SK-N-SH (cell line): ENCODE measurements around the gene C5orf22. TPM values are rescaled to one million over a fixed set of nuclear protein-coding genes. Genes with fewer than 3 reads are reported as not detected.

ENCODE experiments used
- CTCF ChIA-PET: fragments of 300-600, 350-600 bp; formaldehyde crosslinking; extraction: SDS; loops from one replicate; lab custom pipeline; 2021; lab: Yijun Ruan, JAX
- POLR2A ChIA-PET: fragments of 350-600 bp; sonication (Branson Sonifier 250); formaldehyde crosslinking; extraction: SDS; loops from one replicate; lab custom pipeline; 2020; ENCODE audit warnings: antibody characterized with exemption, inconsistent platforms; lab: Yijun Ruan, JAX
- DNase-seq: peaks from one replicate; pipeline ENCODE4 v3.0.0; 2012
- H2AFZ ChIP-seq: fragments of 200-600 bp; sonication (generic); 2 replicates; pipeline ENCODE4 v1.8.1; 2016; ENCODE audit warnings: antibody characterized with exemption, mild to moderate bottlenecking, low read depth
- H3F3A ChIP-seq: fragments of 200-600 bp; sonication (generic); replicated peaks from 2 replicates; pipeline ENCODE3; 2016; ENCODE audit warnings: antibody characterized with exemption, mild to moderate bottlenecking; ENCODE audit not compliant: insufficient read depth
- H3K27ac ChIP-seq, 2 experiments: fragments of 200-500 bp in 1 of 2; fragments of 200-600 bp in 1 of 2; sonication (Bioruptor generic) in 1 of 2; sonication (generic), shearing (Covaris generic) in 1 of 2; 2 replicates each; pipeline versions ENCODE4 v1.5.1 to v1.6.1; 2014 to 2016; ENCODE audit warnings: low read depth in 2 of 2, inconsistent platforms in 1 of 2, low read length in 1 of 2, mild to moderate bottlenecking in 1 of 2, mixed read lengths in 1 of 2
- H3K27me3 ChIP-seq: fragments of 200-600 bp; sonication (generic), shearing (Covaris generic); 2 replicates; pipeline ENCODE4 v1.6.1; 2016; ENCODE audit warnings: mixed run types; ENCODE audit not compliant: insufficient read depth
- H3K36me3 ChIP-seq, 2 experiments: fragments of 200-500 bp in 1 of 2; fragments of 200-600 bp in 1 of 2; sonication (Bioruptor generic) in 1 of 2; sonication (generic) in 1 of 2; replicated peaks in 1 of 2; 2 replicates each; pipeline versions ENCODE3 to v1.5.1; 2014 to 2016; ENCODE audit warnings: low read length in 1 of 2, mild to moderate bottlenecking in 1 of 2; ENCODE audit not compliant: insufficient read depth in 2 of 2, control insufficient read depth in 1 of 2
- H3K4me1 ChIP-seq, 2 experiments: fragments of 200-500 bp in 1 of 2; fragments of 200-600 bp in 1 of 2; sonication (Bioruptor generic) in 1 of 2; sonication (generic), shearing (Covaris generic) in 1 of 2; 2 replicates each; pipeline versions ENCODE4 v1.5.1 to v1.6.1; 2014 to 2016; ENCODE audit warnings: low read depth in 1 of 2, low read length in 1 of 2, mixed run types in 1 of 2; ENCODE audit not compliant: insufficient read depth in 2 of 2, control insufficient read depth in 1 of 2
- H3K4me2 ChIP-seq: fragments of 200-600 bp; sonication (generic), shearing (Covaris generic); 2 replicates; pipeline ENCODE4 v1.6.1; 2017; ENCODE audit warnings: mixed run types
- H3K4me3 ChIP-seq, 2 experiments: fragments of 200-500 bp in 1 of 2; fragments of 200-600 bp in 1 of 2; sonication (Bioruptor generic) in 1 of 2; sonication (generic), shearing (Covaris generic) in 1 of 2; 2 replicates each; pipeline versions ENCODE4 v1.5.1 to v1.8.1; 2014 to 2016; ENCODE audit warnings: low read depth in 2 of 2, inconsistent platforms in 1 of 2, low read length in 1 of 2, mild to moderate bottlenecking in 1 of 2, mixed read lengths in 1 of 2, moderate library complexity in 1 of 2
- H3K79me2 ChIP-seq: fragments of 200-600 bp; sonication (generic); 2 replicates; pipeline ENCODE4 v1.8.1; 2017; ENCODE audit warnings: mild to moderate bottlenecking; ENCODE audit not compliant: insufficient read depth
- H3K9ac ChIP-seq: fragments of 200-600 bp; sonication (generic); 2 replicates; pipeline ENCODE4 v1.6.1; 2017; ENCODE audit warnings: mixed run types
- H3K9me2 ChIP-seq: fragments of 200-600 bp; sonication (generic); 2 replicates; pipeline ENCODE4 v1.6.1; 2017; ENCODE audit warnings: mixed run types
- H3K9me3 ChIP-seq: fragments of 200-600 bp; sonication (generic); 2 replicates; pipeline ENCODE4 v1.6.1; 2017; ENCODE audit warnings: mixed run types, mild to moderate bottlenecking, moderate library complexity
- H4K20me1 ChIP-seq: fragments of 200-600 bp; sonication (generic); 2 replicates; pipeline ENCODE4 v1.6.1; 2017; ENCODE audit warnings: mild to moderate bottlenecking, mixed run types; ENCODE audit not compliant: insufficient read depth
- CHD2 ChIP-seq: fragments of 150-350 bp; IDR thresholded peaks from 2 replicates; pipeline ENCODE4 v1.6.1; 2018; ENCODE audit warnings: low read length; ENCODE audit not compliant: partially characterized antibody
- ELF1 ChIP-seq: IDR thresholded peaks from 2 replicates; pipeline ENCODE4 v1.4.0; 2012
- EZH2phosphoT487 ChIP-seq: fragments of 200-600 bp; sonication (generic); IDR thresholded peaks from 2 replicates; pipeline ENCODE4 v1.6.1; 2017; ENCODE audit warnings: low read depth, mixed run types, mild to moderate bottlenecking, antibody characterized with exemption, moderate library complexity, borderline replicate concordance
- FOXJ3 ChIP-seq: sonication (generic); formaldehyde crosslinking; IDR thresholded peaks from 2 replicates; pipeline ENCODE4 v1.5.1; 2020; ENCODE audit warnings: mild to moderate bottlenecking, missing genetic modification reagents
- FOXM1 ChIP-seq: IDR thresholded peaks from 2 replicates; pipeline ENCODE4 v1.4.0; 2012; ENCODE audit warnings: low read depth, mild to moderate bottlenecking
- GATA2 ChIP-seq: sonication (generic); formaldehyde crosslinking; IDR thresholded peaks from 2 replicates; pipeline ENCODE4 v1.5.0; 2020; ENCODE audit warnings: mild to moderate bottlenecking, missing genetic modification reagents
- MEF2A ChIP-seq: IDR thresholded peaks from 2 replicates; pipeline ENCODE4 v1.4.0; 2012; ENCODE audit warnings: low read depth, borderline replicate concordance
- NFIC ChIP-seq: IDR thresholded peaks from 2 replicates; pipeline ENCODE4 v1.4.0; 2012; ENCODE audit warnings: borderline replicate concordance
- NRF1 ChIP-seq: IDR thresholded peaks from 2 replicates; pipeline ENCODE4 v1.6.1; 2012; ENCODE audit warnings: low read depth, mild to moderate bottlenecking, low read length
- POLR2AphosphoS5 ChIP-seq: IDR thresholded peaks from 2 replicates; pipeline ENCODE4 v1.6.1; 2012; ENCODE audit warnings: low read depth, low read length
- RCOR1 ChIP-seq: fragments of 150-350 bp; IDR thresholded peaks from 2 replicates; pipeline ENCODE4 v1.6.1; 2017; ENCODE audit warnings: antibody characterized with exemption, low read length
- RXRA ChIP-seq: IDR thresholded peaks from 2 replicates; pipeline ENCODE4 v1.4.0; 2012; ENCODE audit warnings: low read depth, mild to moderate bottlenecking, borderline replicate concordance
- SIN3A ChIP-seq: IDR thresholded peaks from 2 replicates; pipeline ENCODE4 v1.6.1; 2012; ENCODE audit warnings: low read depth, mild to moderate bottlenecking, low read length, moderate library complexity, borderline replicate concordance
- SMC3 ChIP-seq: IDR thresholded peaks from 2 replicates; pipeline ENCODE4 v1.6.1; 2012; ENCODE audit warnings: low read depth, low read length, improper control_type of control experiment
- polyA plus RNA-seq, 3 experiments: library from polyadenylated mRNA; depleted of rRNA; stranded (reverse); fragments of >200 nt; gene quantifications; 2 replicates each; pipeline ENCODE4 v1.2.3, GENCODE V29; 2012
- TF ChIP-seq, protein P1 (sequence below): fragments of 150-350 bp; IDR thresholded peaks from 2 replicates; pipeline ENCODE4 v1.6.1; 2017; ENCODE audit warnings: antibody characterized with exemption, low read length, low read depth, borderline replicate concordance
- TF ChIP-seq, protein P2 (sequence below): IDR thresholded peaks from 2 replicates; pipeline ENCODE4 v1.4.0; 2012; ENCODE audit warnings: low read depth, borderline replicate concordance
- TF ChIP-seq, protein P3 (sequence below): IDR thresholded peaks from 2 replicates; pipeline ENCODE4; 2012
- TF ChIP-seq, protein P4 (sequence below): IDR thresholded peaks from 2 replicates; pipeline ENCODE4 v1.4.0; 2012; ENCODE audit warnings: low read depth
- TF ChIP-seq, protein P5 (sequence below): IDR thresholded peaks from 2 replicates; pipeline ENCODE4 v1.4.0; 2012; ENCODE audit warnings: low read depth, borderline replicate concordance
- TF ChIP-seq, protein P6 (sequence below): fragments of 200-600 bp; sonication (generic); IDR thresholded peaks from 2 replicates; pipeline ENCODE4 v1.6.1; 2017; ENCODE audit warnings: antibody characterized with exemption, mild to moderate bottlenecking, moderate library complexity

C5orf22 gene
- polyA plus RNA-seq, 1 of the 3 experiments (the other 2 are of a cell fraction), result 13.6 TPM

DNA sequence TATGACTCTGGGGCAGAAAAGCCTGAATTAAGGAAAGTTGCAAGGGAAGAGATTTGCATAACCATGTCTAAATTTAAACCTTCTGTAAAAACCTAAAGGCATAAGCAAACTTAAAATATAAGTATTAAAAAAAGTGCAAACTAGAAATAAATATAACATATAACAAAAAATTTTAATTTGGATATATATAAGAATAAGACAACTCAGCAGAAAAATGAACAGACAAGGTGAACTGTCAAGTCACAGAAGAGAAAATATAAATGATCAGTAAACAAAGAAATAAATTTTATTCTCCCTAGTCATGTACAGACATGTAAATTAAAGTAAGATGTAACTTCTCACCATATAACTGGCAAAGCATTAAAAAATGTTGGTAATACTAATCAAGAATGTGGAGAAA lies 37.0 kb downstream of the C5orf22 start:
- Histone ChIP-seq H3K27ac (no peak overlapping the region), H3K4me1 (no peaks in the 10 kb centered on the region)
- TF ChIP-seq NFIC, result no peak
- no peak for TF ChIP-seq GATA2 (CRISPR knock-in tag)
- TF ChIP-seq NRF1, result no peak
- TF ChIP-seq FOXJ3, result no peak
- no peak for TF ChIP-seq SMC3
- TF ChIP-seq EZH2phosphoT487, result no peak
- no peak for TF ChIP-seq SIN3A
- no peak for TF ChIP-seq ELF1
- TF ChIP-seq RXRA, result no peak
- TF ChIP-seq, protein P1, sequence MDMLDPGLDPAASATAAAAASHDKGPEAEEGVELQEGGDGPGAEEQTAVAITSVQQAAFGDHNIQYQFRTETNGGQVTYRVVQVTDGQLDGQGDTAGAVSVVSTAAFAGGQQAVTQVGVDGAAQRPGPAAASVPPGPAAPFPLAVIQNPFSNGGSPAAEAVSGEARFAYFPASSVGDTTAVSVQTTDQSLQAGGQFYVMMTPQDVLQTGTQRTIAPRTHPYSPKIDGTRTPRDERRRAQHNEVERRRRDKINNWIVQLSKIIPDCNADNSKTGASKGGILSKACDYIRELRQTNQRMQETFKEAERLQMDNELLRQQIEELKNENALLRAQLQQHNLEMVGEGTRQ, result no peak
- TF ChIP-seq, protein P2, sequence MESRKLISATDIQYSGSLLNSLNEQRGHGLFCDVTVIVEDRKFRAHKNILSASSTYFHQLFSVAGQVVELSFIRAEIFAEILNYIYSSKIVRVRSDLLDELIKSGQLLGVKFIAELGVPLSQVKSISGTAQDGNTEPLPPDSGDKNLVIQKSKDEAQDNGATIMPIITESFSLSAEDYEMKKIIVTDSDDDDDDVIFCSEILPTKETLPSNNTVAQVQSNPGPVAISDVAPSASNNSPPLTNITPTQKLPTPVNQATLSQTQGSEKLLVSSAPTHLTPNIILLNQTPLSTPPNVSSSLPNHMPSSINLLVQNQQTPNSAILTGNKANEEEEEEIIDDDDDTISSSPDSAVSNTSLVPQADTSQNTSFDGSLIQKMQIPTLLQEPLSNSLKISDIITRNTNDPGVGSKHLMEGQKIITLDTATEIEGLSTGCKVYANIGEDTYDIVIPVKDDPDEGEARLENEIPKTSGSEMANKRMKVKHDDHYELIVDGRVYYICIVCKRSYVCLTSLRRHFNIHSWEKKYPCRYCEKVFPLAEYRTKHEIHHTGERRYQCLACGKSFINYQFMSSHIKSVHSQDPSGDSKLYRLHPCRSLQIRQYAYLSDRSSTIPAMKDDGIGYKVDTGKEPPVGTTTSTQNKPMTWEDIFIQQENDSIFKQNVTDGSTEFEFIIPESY, result no peak
- TF ChIP-seq, protein P3, sequence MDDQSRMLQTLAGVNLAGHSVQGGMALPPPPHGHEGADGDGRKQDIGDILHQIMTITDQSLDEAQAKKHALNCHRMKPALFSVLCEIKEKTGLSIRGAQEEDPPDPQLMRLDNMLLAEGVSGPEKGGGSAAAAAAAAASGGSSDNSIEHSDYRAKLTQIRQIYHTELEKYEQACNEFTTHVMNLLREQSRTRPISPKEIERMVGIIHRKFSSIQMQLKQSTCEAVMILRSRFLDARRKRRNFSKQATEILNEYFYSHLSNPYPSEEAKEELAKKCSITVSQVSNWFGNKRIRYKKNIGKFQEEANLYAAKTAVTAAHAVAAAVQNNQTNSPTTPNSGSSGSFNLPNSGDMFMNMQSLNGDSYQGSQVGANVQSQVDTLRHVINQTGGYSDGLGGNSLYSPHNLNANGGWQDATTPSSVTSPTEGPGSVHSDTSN, result no peak
- TF ChIP-seq, protein P4, sequence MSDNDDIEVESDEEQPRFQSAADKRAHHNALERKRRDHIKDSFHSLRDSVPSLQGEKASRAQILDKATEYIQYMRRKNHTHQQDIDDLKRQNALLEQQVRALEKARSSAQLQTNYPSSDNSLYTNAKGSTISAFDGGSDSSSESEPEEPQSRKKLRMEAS, result no peak
- TF ChIP-seq FOXM1, result no peak
- no peak for TF ChIP-seq RCOR1
- no peak for TF ChIP-seq MEF2A
- TF ChIP-seq, protein P5, sequence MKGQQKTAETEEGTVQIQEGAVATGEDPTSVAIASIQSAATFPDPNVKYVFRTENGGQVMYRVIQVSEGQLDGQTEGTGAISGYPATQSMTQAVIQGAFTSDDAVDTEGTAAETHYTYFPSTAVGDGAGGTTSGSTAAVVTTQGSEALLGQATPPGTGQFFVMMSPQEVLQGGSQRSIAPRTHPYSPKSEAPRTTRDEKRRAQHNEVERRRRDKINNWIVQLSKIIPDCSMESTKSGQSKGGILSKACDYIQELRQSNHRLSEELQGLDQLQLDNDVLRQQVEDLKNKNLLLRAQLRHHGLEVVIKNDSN, result no peak
- no peak for TF ChIP-seq CHD2
- TF ChIP-seq, protein P6, sequence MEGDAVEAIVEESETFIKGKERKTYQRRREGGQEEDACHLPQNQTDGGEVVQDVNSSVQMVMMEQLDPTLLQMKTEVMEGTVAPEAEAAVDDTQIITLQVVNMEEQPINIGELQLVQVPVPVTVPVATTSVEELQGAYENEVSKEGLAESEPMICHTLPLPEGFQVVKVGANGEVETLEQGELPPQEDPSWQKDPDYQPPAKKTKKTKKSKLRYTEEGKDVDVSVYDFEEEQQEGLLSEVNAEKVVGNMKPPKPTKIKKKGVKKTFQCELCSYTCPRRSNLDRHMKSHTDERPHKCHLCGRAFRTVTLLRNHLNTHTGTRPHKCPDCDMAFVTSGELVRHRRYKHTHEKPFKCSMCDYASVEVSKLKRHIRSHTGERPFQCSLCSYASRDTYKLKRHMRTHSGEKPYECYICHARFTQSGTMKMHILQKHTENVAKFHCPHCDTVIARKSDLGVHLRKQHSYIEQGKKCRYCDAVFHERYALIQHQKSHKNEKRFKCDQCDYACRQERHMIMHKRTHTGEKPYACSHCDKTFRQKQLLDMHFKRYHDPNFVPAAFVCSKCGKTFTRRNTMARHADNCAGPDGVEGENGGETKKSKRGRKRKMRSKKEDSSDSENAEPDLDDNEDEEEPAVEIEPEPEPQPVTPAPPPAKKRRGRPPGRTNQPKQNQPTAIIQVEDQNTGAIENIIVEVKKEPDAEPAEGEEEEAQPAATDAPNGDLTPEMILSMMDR, result no peak
- TF ChIP-seq POLR2AphosphoS5, result no peak
- TF ChIP-seq, all 33 proteins: peak for 0
- Histone ChIP-seq H3K4me3 (no peak overlapping the region), H3K9me3 (no peaks in the 10 kb centered on the region), H3K9me2 (no peaks in the 10 kb centered on the region), H3K36me3 (no peaks in the 10 kb centered on the region), H4K20me1 (no peaks in the 10 kb centered on the region), H3F3A (no peaks in the 10 kb centered on the region), H2AFZ (no peak overlapping the region), H3K27me3 (no peaks in the 10 kb centered on the region), H3K9ac (no peak overlapping the region), H3K79me2 (no peaks in the 10 kb centered on the region), H3K4me2 (no peak overlapping the region)
- CTCF ChIA-PET, result no interaction called here
- POLR2A ChIA-PET, result no interaction called here
- DNase-seq, result no peak
